Measurements from ENCODE around the gene ZNF621. TPM values are rescaled to one million over a fixed set of nuclear protein-coding genes. Genes with fewer than 3 reads are reported as not detected.
A peak's percentile ranks its signal among the peaks of the same experiment; 100 is the strongest.

ZNF621 gene
- total RNA-seq, 2 experiments from 2014 or later: 5.0 to 22.0 TPM

Small RNA genes within 50 kb of the gene (small RNA-seq; reads per million reads assigned to genes)
- gene RNU5B-2P: 293 reads per million, percentile 99 among the genes with 10 or more reads in this experiment

Other genes with a start within 250 kb of the ZNF621 start
- 14.0 and 14.5 TPM in 2 replicates for gene EIF1B, start 215.3 kb upstream of the ZNF621 start, total RNA-seq (2014; rRNA removed; shearing (Covaris generic))
- 65.0 and 71.0 TPM in 2 replicates for gene EIF1B, start 215.3 kb upstream of the ZNF621 start, total RNA-seq (2022)
- not detected in 2 replicates for gene ENTPD3, start 137.8 kb upstream of the ZNF621 start, total RNA-seq (2014; rRNA removed; shearing (Covaris generic))
- gene ENTPD3, start 137.8 kb upstream of the ZNF621 start, total RNA-seq (2022): not detected in 2 replicates
- 943 and 1,275 TPM in 2 replicates for gene RPL14, start 67.6 kb upstream of the ZNF621 start, total RNA-seq (2014; rRNA removed; shearing (Covaris generic))
- 2,858 and 3,153 TPM in 2 replicates for gene RPL14, start 67.6 kb upstream of the ZNF621 start, total RNA-seq (2022)
- gene ZNF619, start 47.8 kb upstream of the ZNF621 start, total RNA-seq (2014; rRNA removed; shearing (Covaris generic)): 0.10 and 0.16 TPM in 2 replicates
- gene ZNF619, start 47.8 kb upstream of the ZNF621 start, total RNA-seq (2022): 0.80 and 1.3 TPM in 2 replicates
- not detected in 2 replicates for gene ZNF620, start 18.9 kb upstream of the ZNF621 start, total RNA-seq (2014; rRNA removed; shearing (Covaris generic))
- 0.27 and 0.65 TPM in 2 replicates for gene ZNF620, start 18.9 kb upstream of the ZNF621 start, total RNA-seq (2022)